HepG2 (cell line): ENCODE data around the gene QPCT. TPM values are rescaled to one million over a fixed set of nuclear protein-coding genes. Genes with fewer than 3 reads are reported as not detected.
A peak's percentile ranks its signal among the peaks of the same experiment; 100 is the strongest.

Experiments
- ATRX ChIP-seq: sonication (generic); formaldehyde crosslinking; IDR thresholded peaks from 2 replicates; pipeline ENCODE4 v1.4.0; 2020; ENCODE audit warnings: missing genetic modification reagents, borderline replicate concordance
- BORCS8-MEF2B ChIP-seq: sonication (generic); formaldehyde crosslinking; IDR thresholded peaks from 2 replicates; pipeline ENCODE4 v1.8.0; 2022; ENCODE audit warnings: mild to moderate bottlenecking, missing genetic modification reagents
- CCDC6 ChIP-seq: sonication (generic); formaldehyde crosslinking; IDR thresholded peaks from 2 replicates; pipeline ENCODE4 v1.8.1; 2022; ENCODE audit warnings: mild to moderate bottlenecking, missing genetic modification reagents, moderate library complexity
- CHCHD3 ChIP-seq: sonication (generic); formaldehyde crosslinking; IDR thresholded peaks from 2 replicates; pipeline ENCODE4 v1.8.0; 2022; ENCODE audit warnings: mild to moderate bottlenecking, missing genetic modification reagents, moderate library complexity
- CHD4 ChIP-seq: fragments of 200-600 bp; sonication (generic); IDR thresholded peaks from 2 replicates; pipeline ENCODE4 v1.7.0; 2017; ENCODE audit warnings: mild to moderate bottlenecking, low read length, borderline replicate concordance
- HOXA7 ChIP-seq: sonication (generic); formaldehyde crosslinking; IDR thresholded peaks from 2 replicates; pipeline ENCODE4 v1.8.1; 2022; ENCODE audit warnings: mild to moderate bottlenecking, missing genetic modification reagents, moderate library complexity
- IRX3 ChIP-seq: sonication (generic); formaldehyde crosslinking; IDR thresholded peaks from 2 replicates; pipeline ENCODE4 v1.8.1; 2023; ENCODE audit warnings: mild to moderate bottlenecking, low read depth, missing genetic modification reagents, borderline replicate concordance
- KLF6 ChIP-seq: IDR thresholded peaks from 2 replicates; pipeline ENCODE4 v1.8.0; 2016; ENCODE audit warnings: missing biosample characterization, missing genetic modification reagents
- KMT2A ChIP-seq: sonication (generic); formaldehyde crosslinking; IDR thresholded peaks from 2 replicates; pipeline ENCODE4 v1.4.0; 2020; ENCODE audit warnings: missing genetic modification reagents
- MAFK ChIP-seq, 2 experiments: IDR thresholded peaks in 1 of 2; conservative IDR thresholded peaks in 1 of 2; 2 replicates each; pipeline ENCODE4 v1.6.1; 2011; ENCODE audit warnings: improper control_type of control experiment in 2 of 2, low read length in 2 of 2
- NFKBIZ ChIP-seq: IDR thresholded peaks from 2 replicates; pipeline ENCODE4 v1.6.1; 2018; ENCODE audit warnings: missing genetic modification reagents, missing compliant biosample characterization
- NR2C2 ChIP-seq: sonication (generic); formaldehyde crosslinking; IDR thresholded peaks from 2 replicates; pipeline ENCODE4 v1.4.0; 2020; ENCODE audit warnings: missing genetic modification reagents, mild to moderate bottlenecking, moderate library complexity, borderline replicate concordance
- RFXANK ChIP-seq: IDR thresholded peaks from 2 replicates; pipeline ENCODE4 v1.6.1; 2016
- RNF2 ChIP-seq: fragments of 450-650 bp; conservative IDR thresholded peaks from 2 replicates; pipeline ENCODE4 v1.6.1; 2016; ENCODE audit warnings: low read depth
- SOX6 ChIP-seq, 2 experiments: fragments of 450-650 bp in 1 of 2; sonication (generic) in 1 of 2; formaldehyde crosslinking in 1 of 2; IDR thresholded peaks; 2 replicates each; pipeline versions ENCODE4 v1.4.0 to v1.6.1; 2017 to 2020; ENCODE audit warnings: antibody characterized with exemption in 1 of 2, mild to moderate bottlenecking in 1 of 2, missing genetic modification reagents in 1 of 2
- TMF1 ChIP-seq: sonication (generic); formaldehyde crosslinking; IDR thresholded peaks from 2 replicates; pipeline ENCODE4 v1.8.1; 2022; ENCODE audit warnings: low read depth, missing genetic modification reagents
- ZBTB26 ChIP-seq: IDR thresholded peaks from 2 replicates; pipeline ENCODE4 v1.6.1; 2016; ENCODE audit warnings: missing compliant biosample characterization, missing genetic modification reagents, borderline replicate concordance
- ZBTB38 ChIP-seq: sonication (generic); formaldehyde crosslinking; IDR thresholded peaks from 2 replicates; pipeline ENCODE4 v1.5.1; 2020; ENCODE audit warnings: mild to moderate bottlenecking, missing genetic modification reagents
- ZFX ChIP-seq: sonication (generic); formaldehyde crosslinking; IDR thresholded peaks from 2 replicates; pipeline ENCODE4 v1.4.0; 2020; ENCODE audit warnings: mild to moderate bottlenecking, low read depth, missing genetic modification reagents, moderate library complexity
- ZNF225 ChIP-seq: sonication (generic); formaldehyde crosslinking; IDR thresholded peaks from 2 replicates; pipeline ENCODE4 v1.4.0; 2020; ENCODE audit warnings: mild to moderate bottlenecking, missing genetic modification reagents
- ZNF230 ChIP-seq: sonication (generic); formaldehyde crosslinking; IDR thresholded peaks from 2 replicates; pipeline ENCODE4 v1.4.0; 2020; ENCODE audit warnings: mild to moderate bottlenecking, missing genetic modification reagents
- ZNF34 ChIP-seq: sonication (generic); formaldehyde crosslinking; IDR thresholded peaks from 2 replicates; pipeline ENCODE4 v1.4.0; 2020; ENCODE audit warnings: mild to moderate bottlenecking, missing genetic modification reagents, borderline replicate concordance
- ZNF350 ChIP-seq: sonication (generic); formaldehyde crosslinking; IDR thresholded peaks from 2 replicates; pipeline ENCODE4 v1.4.0; 2020; ENCODE audit warnings: mild to moderate bottlenecking, low read depth, missing genetic modification reagents, borderline replicate concordance
- ZNF660 ChIP-seq: sonication (generic); formaldehyde crosslinking; IDR thresholded peaks from 2 replicates; pipeline ENCODE4 v1.5.1; 2020; ENCODE audit warnings: mild to moderate bottlenecking, low read depth, missing genetic modification reagents, borderline replicate concordance
- ZNF7 ChIP-seq: IDR thresholded peaks from 2 replicates; pipeline ENCODE4 v1.6.1; 2016; ENCODE audit warnings: missing biosample characterization, missing genetic modification reagents
- polyA plus RNA-seq, 8 experiments: library from polyadenylated mRNA; depleted of rRNA in 3 of 8; stranded (reverse) in 7 of 8; unstranded in 1 of 8; fragments of >200 nt; fragmentation: Illumina TruSeq in 4 of 8; extraction: Trizol in 4 of 8; gene quantifications; 2 replicates each; pipeline versions ENCODE4 v1.2.1 to v1.2.3, GENCODE V29; 2011 to 2016; ENCODE audit warnings: low read depth in 4 of 8, missing spikeins in 1 of 8, mixed read lengths in 1 of 8; ENCODE audit not compliant: insufficient read depth in 1 of 8
- total RNA-seq, 5 experiments: library from RNA; depleted of rRNA; stranded (reverse); fragments of >200 nt; fragmentation: Illumina TruSeq; extraction: Trizol; gene quantifications; 2 replicates each; pipeline ENCODE4 v1.2.3, GENCODE V29; 2016; ENCODE audit warnings: low read depth in 1 of 5
- TF ChIP-seq, protein P1 (sequence below): sonication (generic); formaldehyde crosslinking; IDR thresholded peaks from 2 replicates; pipeline ENCODE4 v1.5.0; 2020; ENCODE audit warnings: mild to moderate bottlenecking, missing genetic modification reagents, moderate library complexity
- TF ChIP-seq, protein P2 (sequence below): sonication (generic); formaldehyde crosslinking; IDR thresholded peaks from 2 replicates; pipeline ENCODE4 v1.5.0; 2020; ENCODE audit warnings: mild to moderate bottlenecking, missing genetic modification reagents

The QPCT gene
- total and polyA plus RNA-seq, 2 of the 13 experiments (the other 11 are each of a cell fraction or from before 2014, with no cell fraction given) = 0.77 to 1.2 TPM

DNA sequence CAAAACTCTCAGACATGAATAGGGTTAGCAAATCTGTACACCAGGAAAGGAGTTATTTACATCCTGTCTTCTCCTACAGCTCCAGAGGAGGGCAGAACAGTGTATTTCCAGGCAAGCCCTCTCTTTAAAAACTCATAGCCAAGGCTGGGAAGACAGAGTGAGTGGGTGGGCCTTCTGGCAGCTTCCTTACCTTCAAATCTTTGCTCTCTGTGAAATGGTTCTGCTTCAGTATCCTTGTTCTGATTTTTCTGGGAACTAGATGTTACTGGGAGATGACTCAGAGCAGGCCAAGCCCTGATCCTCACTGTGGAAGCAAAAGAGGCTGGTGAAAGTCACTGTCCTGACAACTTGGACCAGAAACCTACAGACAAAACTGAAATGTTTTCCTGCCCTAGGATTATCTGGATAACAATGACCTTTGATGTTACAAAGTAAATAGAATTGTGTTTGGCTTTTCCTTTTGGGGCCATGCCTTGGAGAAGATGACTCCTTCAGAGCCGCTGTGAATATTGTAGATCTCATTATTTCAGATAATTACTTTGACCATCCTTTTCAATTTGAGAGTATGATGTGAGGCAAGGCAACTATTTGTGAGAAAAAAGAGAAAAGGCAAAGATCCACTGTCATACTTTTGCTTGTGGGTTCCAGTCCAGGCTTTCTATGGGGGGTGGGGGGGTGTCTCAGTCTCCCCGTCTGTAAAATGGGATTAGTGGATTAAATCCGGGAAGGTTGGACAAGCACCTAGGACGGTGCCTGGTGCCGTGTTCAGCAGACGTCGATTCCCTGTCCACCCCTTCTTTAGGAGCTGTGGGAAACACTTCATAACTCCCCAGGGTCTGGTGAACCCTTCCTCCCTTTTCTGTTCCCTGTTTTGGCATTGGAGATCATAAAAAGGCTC lies 644 bp upstream of the QPCT start (continued):
- TF ChIP-seq ZNF225 (no peak), NR2C2 (no peak), CHD4 (peak; percentile 49; the same call in 1 of the 2 replicates), ATRX (no peak), IRX3 (CRISPR knock-in tag) (no peak), ZFX (CRISPR knock-in tag) (no peak), ZBTB38 (CRISPR knock-in tag) (no peak), NFKBIZ (no peak), ZNF7 (CRISPR knock-in tag) (no peak), CCDC6 (CRISPR knock-in tag) (no peak), TMF1 (CRISPR knock-in tag) (no peak), HOXA7 (CRISPR knock-in tag) (no peak), RFXANK (CRISPR knock-in tag) (0 out of 2 replicates have a peak, but pooled peaks have one; percentile 52), CHCHD3 (no peak), ZNF34 (CRISPR knock-in tag) (no peak), ZBTB26 (CRISPR knock-in tag) (no peak), MAFK (conservative IDR thresholded peaks at IDR 0.05 in 1 of 2, IDR thresholded peaks at IDR 0.05 in 1 of 2; ENCODE audit: low read length in 2 of 2) (no peak), SOX6 (IDR thresholded peaks at IDR 0.05) (no peak), SOX6 (CRISPR knock-in tag; IDR thresholded peaks at IDR 0.05) (peak; percentile 89), ZNF230 (CRISPR knock-in tag) (no peak), ZNF660 (no peak), BORCS8-MEF2B (CRISPR knock-in tag) (no peak), KMT2A (CRISPR knock-in tag) (no peak), KLF6 (CRISPR knock-in tag) (no peak), RNF2 (no peak), ZNF350 (CRISPR knock-in tag) (no peak)
- TF ChIP-seq, protein P1, sequence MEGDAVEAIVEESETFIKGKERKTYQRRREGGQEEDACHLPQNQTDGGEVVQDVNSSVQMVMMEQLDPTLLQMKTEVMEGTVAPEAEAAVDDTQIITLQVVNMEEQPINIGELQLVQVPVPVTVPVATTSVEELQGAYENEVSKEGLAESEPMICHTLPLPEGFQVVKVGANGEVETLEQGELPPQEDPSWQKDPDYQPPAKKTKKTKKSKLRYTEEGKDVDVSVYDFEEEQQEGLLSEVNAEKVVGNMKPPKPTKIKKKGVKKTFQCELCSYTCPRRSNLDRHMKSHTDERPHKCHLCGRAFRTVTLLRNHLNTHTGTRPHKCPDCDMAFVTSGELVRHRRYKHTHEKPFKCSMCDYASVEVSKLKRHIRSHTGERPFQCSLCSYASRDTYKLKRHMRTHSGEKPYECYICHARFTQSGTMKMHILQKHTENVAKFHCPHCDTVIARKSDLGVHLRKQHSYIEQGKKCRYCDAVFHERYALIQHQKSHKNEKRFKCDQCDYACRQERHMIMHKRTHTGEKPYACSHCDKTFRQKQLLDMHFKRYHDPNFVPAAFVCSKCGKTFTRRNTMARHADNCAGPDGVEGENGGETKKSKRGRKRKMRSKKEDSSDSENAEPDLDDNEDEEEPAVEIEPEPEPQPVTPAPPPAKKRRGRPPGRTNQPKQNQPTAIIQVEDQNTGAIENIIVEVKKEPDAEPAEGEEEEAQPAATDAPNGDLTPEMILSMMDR (CRISPR knock-in tag) = peak; percentile 48
- TF ChIP-seq, protein P2, sequence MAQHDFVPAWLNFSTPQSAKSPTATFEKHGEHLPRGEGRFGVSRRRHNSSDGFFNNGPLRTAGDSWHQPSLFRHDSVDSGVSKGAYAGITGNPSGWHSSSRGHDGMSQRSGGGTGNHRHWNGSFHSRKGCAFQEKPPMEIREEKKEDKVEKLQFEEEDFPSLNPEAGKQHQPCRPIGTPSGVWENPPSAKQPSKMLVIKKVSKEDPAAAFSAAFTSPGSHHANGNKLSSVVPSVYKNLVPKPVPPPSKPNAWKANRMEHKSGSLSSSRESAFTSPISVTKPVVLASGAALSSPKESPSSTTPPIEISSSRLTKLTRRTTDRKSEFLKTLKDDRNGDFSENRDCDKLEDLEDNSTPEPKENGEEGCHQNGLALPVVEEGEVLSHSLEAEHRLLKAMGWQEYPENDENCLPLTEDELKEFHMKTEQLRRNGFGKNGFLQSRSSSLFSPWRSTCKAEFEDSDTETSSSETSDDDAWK (CRISPR knock-in tag) = no peak
